ENCODE measurements around the gene URAD.

- TF ChIP-seq CTCF (IDR thresholded peaks at IDR 0.05) (no peak), POLR2A (IDR thresholded peaks at IDR 0.05) (no peak)
These were observed 12.6 kb upstream of the URAD start for GRCh38 chr13:28001049-28001448.
